Activated effector memory CD4-positive, alpha-beta T cell treated with anti-CD3 and anti-CD28 coated beads, Interleukin-2, amount 50 U/mL, for 16 hours (primary cell): Measurements from ENCODE around the gene ZNF584.
"Not testable (repeated sequence)": the region's sequence is repeated elsewhere in the genome, so short reads cannot be mapped to it uniquely, and the experiment has no call there.

ENCODE experiments used
- DNase-seq: peaks from one replicate; pipeline ENCODE4 v3.0.0-alpha.2; 2020

The ZNF584 gene

GRCh38 chr19:58408152-58409009, at the start of gene ZNF584:
TSS of gene ZNF584 (plus strand) at chr19:58408649. CDS start at chr19:58409148, 499 bp downstream.
- peak; percentile 98 for DNase-seq

DNA sequence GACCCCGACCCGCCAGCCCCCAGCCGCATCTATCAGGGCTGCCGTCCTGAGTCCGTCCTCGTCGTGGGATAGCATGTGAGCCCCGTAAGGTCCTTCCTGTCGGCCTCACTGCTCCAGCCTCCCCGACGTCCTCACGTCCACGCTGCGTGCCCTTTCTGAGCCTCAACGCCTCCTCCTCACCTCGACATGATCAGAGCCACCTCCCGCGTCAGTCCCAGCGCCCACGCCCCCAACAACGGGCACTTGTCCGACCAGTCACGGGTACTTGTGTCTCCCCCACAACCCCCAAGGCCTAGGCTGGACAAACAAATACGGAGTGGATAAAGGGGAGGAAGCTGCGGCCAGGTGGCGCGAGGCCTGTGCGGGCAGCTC, 46.6 kb upstream of the ZNF584 start:
- peak; percentile 76 for DNase-seq

DNA sequence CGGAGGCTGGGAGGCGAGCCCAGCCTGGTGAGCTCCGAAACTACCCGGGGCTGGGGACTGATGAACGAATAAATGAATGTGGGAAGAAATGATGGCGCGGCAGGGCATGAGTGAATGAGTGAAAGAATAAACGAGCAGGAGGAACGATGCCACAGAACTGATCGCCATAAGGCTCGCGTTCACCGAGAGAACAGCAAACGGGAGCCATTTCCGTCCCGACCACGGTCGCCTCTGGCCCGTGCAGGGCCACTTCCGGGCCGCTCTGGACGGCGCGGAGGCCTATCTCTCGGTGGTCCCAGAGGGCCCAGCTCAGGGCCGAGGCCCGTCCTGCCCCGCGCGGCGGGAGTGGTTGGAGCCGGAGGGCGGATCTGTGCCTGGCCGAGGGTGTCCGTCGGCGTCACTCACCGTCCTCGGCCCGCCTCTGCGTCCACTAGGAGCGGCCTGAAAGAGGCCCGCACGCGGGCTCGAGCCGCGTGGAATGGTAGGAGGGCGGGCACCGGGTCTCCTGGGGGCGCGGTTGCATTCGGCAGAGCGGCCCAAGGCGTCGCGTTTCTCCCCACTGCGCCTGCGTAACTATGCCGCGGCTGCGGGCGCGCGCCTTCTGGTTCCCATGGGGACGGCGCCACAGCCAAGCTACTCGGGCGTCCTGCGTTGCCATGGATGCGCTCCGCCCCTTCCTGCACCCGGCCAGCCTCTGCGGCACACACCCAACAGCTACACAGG, 46.0 kb upstream of the ZNF584 start, which contains the start of gene ZNF497:
Gene ZNF497, minus strand, starts transcription at position 480 of the 723 bp plus-strand sequence. CDS start 5,116 bp downstream, outside the sequence.
- DNase-seq, result peak; percentile 99

- no peak for DNase-seq
Measured at GRCh38 chr19:58364146-58364545, 44.3 kb upstream of the ZNF584 start.

DNA sequence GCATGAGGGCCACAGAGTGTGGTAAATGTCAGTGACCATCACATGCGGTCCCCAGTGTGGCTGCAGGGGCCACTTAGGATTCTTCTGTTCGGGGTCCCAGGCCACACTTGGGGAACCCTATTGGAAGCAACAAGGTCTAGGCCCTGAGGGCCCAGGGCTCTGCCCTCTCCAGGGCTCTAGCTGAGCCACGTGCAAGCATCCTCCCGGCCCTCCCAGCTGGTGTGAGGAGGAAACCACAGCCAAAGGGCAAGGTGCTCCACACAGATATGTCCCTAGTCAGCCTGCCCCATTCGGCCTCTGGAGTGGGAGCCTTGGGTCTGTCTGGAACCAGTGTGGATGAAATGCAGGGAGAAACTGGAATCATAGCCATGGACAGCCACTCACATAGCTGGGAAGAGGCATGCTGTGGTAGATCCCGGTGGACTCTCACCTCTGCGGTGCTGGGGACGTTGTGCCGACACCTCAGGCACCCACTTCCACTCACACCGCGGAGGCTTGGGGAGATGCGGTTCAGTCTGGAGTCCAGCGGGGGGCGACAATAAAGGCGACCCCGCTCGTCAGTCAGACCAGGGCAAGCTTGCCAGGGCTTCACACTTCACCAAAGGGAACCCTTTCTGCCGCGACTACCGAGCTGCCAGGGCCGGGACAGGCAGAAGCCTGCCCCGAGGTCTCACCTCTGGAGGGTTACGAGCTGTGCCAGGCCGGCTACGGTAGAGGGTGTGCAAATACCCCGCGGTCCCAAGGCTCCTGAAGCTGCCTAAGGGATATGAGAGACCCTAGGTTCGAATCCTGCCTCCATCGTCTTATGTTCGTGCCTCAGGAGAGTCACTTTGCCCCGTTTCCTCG, 41.6 kb upstream of the ZNF584 start:
- DNase-seq, result no peak

DNA sequence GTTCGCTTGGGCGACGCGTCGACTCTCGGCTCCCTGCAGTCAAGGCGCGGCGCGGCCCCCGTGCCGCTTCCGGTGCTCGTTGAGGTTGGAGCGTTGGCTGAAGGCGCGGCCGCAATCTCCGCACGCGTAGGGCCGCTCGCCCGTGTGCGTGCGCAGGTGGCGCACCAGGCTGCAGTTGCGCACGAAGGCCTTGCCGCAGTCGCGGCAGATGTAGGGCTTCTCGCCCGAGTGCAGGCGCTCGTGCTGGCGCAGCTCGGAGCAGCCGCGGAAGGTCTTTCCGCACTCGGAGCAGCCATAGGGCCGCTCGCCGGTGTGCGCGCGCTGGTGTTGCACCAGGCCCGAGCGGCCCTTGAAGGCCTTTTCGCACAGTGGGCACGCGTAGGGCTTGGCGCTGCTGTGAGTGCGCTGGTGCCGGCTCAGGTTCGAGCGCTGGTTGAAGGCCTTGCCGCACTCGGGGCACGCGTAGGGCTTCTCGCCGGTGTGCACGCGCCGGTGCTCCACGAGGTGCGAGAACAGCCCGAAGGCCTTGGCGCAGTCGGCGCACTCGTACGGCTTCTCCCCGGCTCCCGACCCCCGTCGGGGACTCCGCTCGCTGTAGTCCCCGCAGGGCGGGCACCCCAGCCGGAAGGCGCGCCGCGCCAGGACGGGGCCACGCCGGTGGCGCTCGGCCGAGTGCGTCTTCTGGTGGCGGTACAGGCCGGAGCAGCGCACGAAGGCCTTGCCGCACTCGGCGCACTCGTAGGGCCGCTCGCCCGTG, 40.6 kb upstream of the ZNF584 start:
- DNase-seq, result no peak

DNA sequence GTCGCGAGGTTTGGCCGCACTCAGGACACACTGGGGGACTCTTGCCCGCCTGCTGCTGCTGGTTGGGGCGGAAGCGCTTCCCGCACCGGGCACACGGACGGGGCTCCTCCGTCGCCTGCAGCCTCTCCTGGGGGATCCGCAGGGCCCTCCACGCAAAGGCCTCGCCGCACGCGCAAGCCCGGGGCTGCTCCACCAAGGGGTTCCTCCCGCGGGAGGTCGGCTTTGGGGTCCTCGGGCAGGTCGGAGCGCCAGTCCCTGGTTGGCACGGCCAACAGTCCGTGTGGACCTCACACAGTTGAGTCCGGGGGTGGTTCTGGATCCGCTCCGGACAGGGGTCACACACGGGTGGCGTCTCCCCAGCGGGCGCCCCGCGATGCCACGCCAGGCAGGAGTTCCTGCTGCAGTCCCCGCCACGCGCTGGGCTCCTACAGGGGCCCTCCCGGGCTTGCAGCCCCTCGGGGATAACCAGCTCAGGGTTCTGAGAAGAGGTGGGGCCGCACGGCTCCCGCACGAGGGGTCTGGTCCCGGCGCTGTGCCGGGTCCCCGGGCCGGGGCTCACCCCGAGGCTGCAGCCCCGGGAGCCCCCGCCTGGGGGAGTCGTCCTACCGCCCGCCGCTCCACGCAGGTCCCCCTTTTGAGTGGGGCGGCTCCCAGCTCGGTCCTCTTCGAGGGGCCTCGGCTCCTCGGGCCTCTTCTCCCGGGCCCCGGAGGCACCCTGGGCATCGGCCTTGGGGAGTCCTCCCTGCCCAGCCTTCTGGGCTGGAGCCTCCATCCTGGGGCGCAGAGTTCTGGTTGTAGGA, 39.7 kb upstream of the ZNF584 start:
- DNase-seq, result no peak

DNA sequence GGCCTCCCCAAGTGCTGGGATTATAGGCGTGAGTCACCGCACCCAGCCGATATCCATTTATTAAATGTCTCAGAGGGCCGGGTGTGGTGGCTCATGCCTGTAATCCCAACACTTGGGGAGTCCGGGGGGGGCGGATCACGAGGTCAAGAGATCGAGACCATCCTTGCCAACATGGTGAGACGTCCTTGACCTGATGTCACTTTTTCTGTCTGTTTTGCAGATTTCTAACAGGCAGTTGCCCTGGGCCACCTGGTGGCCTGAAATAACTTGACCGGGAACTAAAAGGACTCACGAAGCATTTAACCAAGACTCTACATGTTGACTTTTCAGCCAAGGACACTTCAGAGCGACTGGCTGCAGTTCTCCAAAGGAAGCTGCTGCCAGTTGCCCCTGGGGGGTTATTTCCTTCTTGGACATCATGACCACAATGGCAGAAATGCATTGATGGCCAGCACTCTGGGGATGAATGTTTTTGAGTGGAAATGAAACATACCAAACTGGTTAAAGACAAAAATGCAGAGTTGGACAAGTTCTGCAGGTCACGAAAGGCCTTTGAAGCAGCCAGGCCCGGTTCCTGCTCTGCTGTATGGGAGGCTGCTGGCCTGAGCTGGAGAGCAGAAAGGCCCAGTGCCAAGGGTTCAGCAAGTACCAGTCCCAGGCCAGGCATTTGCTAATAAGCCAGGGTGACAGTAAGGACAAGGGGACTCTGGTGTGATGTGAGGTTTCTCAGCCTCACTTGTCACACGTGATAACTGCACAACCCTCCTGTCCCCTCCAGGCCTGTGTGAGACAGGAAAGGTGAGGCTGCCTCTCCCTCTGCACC, 35.9 kb upstream of the ZNF584 start:
- no peak for DNase-seq

- no peak for DNase-seq
Measured at GRCh38 chr19:58374200-58374599, 34.2 kb upstream of the ZNF584 start.

DNA sequence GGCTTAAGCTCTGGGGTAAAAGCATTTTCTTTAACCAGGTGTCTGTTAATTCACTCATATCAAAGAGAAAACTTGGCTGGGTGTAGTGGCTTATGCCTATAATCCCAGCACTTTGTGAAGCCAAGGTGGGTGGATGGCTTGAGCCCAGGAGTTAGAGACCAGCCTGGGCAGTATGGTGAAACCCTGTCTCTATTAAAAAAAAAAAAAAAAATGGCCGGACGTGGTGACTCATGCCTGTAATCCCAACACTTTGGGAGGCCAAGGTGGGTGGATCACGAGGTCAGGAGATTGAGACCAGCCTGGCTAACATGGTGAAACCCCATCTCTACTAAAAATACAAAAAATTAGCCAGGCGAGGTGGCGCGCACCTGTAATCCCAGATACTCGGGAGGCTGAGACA, 31.7 kb upstream of the ZNF584 start:
- not testable (repeated sequence) for DNase-seq

GRCh38 chr19:58379246-58379645, 29.2 kb upstream of the ZNF584 start:
- DNase-seq, result no peak

DNA sequence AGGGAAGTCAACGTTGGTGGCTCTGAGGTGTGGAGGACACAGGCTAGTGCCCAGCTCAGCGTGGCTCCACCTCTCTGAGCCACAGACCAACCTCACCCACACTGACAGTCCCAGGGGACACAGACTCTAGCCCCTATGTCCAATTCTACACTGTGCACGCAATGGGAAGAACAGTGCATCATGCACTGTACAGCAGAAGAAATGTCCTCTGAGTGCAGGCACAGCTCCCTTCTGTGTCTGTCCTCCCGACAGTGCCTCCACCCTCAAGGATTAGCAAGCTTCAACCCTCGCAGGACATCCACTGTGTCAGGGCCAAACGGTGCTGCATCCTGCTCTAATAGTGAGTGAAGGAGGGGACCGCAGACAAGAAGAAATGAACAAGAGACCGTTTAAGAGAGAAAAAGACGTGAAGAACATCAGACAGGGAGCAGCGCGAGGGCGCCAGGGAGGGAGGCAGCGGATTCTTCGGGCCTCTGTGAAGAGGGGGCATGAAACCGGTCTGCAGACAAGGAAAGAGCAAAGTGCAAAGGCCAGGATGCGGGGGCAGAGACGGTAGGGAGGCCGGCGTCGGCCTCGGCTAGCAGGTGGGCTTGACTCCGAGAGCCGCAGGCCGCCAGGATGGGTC, 28.3 kb upstream of the ZNF584 start:
- no peak for DNase-seq

DNA sequence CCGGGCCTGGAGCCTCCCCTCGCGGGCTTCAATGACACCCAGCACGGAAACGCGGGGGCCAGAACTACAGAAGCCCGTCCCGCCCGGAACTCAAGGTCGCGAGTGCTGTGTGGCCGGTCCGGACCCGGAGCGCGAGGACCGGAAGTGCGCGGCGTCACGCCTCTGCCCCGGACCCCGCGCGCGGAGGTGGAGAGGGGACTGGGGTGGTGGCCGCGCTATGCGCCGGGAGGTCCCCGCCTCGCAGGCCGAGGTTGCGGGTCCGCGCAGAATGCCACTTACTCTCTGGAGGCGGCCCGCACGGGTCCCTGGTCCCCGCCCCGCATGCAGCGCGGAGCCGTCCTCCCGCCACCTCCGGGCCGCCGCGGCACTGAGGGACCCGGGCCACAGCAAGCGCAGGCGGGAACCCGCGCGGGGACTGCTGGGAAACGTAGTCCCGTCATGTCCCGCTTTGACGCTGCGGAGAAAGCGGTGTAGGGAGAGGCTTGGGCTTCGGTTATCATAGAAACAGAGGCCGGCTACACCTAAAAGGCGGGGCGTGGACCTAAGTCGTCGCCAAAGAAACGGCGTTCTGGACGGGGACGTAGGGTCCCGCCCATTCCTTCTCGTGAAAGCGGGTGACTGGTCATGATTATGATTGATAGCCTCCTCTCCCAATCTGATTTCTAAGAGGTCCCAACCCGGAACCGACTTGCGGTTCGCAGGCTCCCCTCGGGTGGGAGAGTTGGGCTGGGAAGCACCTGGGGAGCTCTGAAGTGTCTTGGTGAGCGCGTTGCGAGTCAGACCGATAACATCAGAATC, 27.6 kb upstream of the ZNF584 start, which contains the start of gene ZNF837:
Gene ZNF837, minus strand, starts transcription at position 369 of the 798 bp plus-strand sequence. CDS start 11,698 bp downstream, outside the sequence.
- peak; percentile 99 for DNase-seq

- no peak for DNase-seq
Measured at GRCh38 chr19:58381460-58382212, 26.8 kb upstream of the ZNF584 start.

DNA sequence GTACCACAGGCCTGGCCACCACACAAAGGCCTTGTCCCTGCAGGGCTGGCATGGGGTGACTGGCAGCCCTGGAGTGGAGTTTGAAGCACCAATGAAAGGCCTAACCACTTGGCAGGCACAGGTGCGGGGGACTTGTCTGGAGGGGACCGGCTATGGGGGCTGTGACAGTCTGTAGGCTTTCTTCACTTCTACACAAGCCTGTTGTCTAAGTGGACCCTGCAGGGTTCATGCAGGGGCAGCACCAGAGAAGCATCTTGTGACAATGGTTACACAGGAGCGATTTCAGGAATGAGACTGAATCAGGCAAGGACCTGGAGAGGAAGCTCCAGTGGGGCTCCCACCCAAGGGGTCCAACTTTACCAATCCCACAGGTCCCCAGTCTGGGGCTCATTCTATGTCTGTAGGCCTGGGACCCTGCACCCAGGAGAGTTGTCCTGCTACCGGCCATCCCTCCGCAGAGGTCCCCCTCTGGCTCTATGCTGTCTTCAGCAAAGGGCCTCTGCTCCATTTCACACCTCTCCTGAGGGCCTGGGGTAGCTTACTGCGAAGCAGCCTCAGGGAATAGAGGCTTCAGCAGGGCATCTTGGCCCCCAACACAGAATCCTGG, 25.3 kb upstream of the ZNF584 start:
- DNase-seq, result peak; percentile 60

DNA sequence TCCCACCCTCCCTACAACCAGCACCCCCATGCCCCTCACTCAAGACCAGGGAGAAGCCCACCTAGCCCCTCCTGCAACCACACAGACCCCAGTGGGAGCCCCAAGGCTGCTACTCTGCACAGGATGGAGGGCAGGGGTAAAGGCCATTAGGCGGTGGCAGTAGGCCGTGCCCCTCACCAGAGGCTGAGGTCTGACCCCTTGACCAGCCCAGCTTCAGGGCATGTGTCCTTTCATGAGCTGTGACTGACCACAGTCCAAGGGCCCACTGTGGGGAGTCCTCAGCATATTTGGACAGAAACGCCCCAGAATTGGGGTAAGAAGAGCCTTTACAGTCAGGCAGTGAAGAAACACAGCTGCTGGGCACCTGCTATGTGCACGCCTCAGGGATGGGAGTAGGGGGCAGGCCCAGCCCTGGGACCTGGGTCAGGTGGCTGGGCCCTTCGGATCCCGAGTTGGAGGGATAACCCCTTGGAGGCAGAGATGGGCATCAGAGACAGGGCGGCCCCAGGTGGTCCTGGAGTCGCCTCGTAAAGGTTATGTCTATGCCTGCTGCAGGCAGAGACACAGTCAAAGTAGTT, 23.0 kb upstream of the ZNF584 start:
- DNase-seq, result no peak

DNA sequence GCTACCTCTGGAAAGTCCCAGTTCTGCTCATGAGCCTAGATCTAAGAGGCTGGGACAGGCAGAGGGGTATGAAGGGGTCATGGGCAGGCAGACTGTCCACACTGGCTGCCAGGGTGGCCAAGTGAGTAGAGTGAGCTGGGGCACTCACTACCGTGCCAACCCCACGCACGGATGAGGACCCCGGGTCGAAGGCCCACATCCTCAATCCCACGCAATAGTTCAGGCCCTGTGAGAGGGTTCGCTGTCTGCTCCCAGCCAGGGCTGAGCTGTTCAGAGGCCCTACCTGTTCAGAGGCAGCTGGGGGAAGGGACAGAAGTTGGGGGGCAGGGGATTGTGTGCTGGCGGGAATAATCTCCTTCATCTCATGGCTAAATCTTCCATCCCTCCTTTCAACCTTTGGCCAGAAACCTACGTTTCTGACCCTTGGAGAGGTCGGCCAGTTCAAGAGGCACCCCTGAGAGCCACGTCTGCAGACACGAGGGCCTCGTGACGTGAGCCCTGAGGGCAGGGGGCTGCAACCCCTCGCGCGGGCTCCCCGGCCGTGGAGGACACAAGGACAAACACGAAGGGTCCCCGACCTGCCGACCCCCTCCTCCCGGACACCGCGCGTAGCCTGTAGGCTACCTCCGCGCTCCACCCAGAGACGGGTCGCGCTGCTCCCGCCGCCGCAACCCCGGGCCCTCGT, 22.4 kb upstream of the ZNF584 start:
- DNase-seq, result peak; percentile 75
